HCT116 (cell line): ENCODE measurements around the gene PPP1R15A.

ENCODE experiments used
- CTCF ChIP-seq, 3 experiments: fragments of 200-600 bp in 1 of 3; sonication (generic) in 1 of 3; IDR thresholded peaks in 2 of 3; conservative IDR thresholded peaks in 1 of 3; 2 replicates each; pipeline ENCODE4 v1.5.1; 2012 to 2017; ENCODE audit warnings: low read depth in 2 of 3, low read length in 2 of 3, antibody characterized with exemption in 1 of 3, borderline replicate concordance in 1 of 3, control low read depth in 1 of 3, mild to moderate bottlenecking in 1 of 3, mixed read lengths in 1 of 3, mixed run types in 1 of 3, moderate library complexity in 1 of 3; ENCODE audit not compliant: insufficient read depth in 1 of 3
- POLR2A ChIP-seq: IDR thresholded peaks from 2 replicates; pipeline ENCODE4 v1.7.0; 2011; ENCODE audit warnings: borderline replicate concordance; ENCODE audit not compliant: insufficient read depth, insufficient read length; ENCODE audit errors: extremely low read depth
- POLR2AphosphoS5 ChIP-seq: IDR thresholded peaks from 2 replicates; pipeline ENCODE4 v1.6.1; 2011; ENCODE audit warnings: mild to moderate bottlenecking, low read depth, low read length, moderate library complexity
- YY1 ChIP-seq: IDR thresholded peaks from 2 replicates; pipeline ENCODE4 v1.6.1; 2011; ENCODE audit warnings: low read length, low read depth, moderate library complexity, mild to moderate bottlenecking; ENCODE audit not compliant: insufficient replicate concordance; ENCODE audit errors: extremely low read depth

GRCh38 chr19:48859711-48860572, 12.3 kb upstream of the PPP1R15A start:
- TF ChIP-seq POLR2AphosphoS5 (no peak), YY1 (no peak), POLR2A (no peak), CTCF (IDR thresholded peaks at IDR 0.05 in 2 of 3, conservative IDR thresholded peaks at IDR 0.05 in 1 of 3; ENCODE audit: borderline replicate concordance in 1 of 3, insufficient read depth in 1 of 3, low read depth in 2 of 3, low read length in 2 of 3) (no peak)
